ENCODE results near the gene RSPH9.
"Not testable (repeated sequence)": the region's sequence is repeated elsewhere in the genome, so short reads cannot be mapped to it uniquely, and the experiment has no call there.

The RSPH9 gene

DNA sequence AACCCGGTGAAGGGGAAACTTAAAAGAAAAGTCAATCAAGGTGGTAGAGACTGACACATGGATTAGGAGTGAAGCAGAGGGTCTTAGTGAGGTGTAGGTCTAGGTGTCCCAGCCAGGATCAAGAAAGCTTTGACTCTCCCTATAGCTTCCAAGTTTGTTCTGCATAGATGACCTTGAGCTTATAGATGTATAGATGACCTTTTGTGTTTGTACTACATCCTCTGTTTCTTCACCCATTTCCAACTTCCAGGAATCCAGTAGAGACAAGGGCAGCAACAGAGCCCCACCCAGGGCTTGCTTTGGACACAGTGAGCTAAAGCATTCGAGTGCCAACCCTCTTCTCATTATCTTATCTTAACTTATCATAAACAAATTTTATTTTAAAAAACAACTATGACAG is 44.6 kb downstream of the RSPH9 start:
- DNase-seq = no peak

GRCh38 chr6:43695215-43695966 is 50.6 kb downstream of the RSPH9 start:
- no peak for DNase-seq

DNA sequence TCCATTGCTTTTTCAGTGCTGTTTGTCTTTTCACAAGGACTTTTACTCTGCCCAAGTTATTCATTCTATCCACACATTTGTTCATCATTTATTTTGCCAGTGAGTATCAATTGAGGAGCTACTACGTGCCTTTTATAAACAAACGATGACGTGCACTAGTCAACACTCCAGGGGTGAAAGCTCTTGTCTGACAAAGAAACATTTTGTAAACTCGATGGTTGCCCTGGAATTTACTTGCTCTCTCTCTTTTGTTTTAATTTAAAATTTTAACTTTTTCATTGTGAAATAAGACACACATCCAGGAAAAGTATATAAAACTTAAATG is 51.1 kb downstream of the RSPH9 start:
- no peak for DNase-seq

- no peak for DNase-seq
Measured at GRCh38 chr6:43697421-43697820, 52.6 kb downstream of the RSPH9 start.

DNA sequence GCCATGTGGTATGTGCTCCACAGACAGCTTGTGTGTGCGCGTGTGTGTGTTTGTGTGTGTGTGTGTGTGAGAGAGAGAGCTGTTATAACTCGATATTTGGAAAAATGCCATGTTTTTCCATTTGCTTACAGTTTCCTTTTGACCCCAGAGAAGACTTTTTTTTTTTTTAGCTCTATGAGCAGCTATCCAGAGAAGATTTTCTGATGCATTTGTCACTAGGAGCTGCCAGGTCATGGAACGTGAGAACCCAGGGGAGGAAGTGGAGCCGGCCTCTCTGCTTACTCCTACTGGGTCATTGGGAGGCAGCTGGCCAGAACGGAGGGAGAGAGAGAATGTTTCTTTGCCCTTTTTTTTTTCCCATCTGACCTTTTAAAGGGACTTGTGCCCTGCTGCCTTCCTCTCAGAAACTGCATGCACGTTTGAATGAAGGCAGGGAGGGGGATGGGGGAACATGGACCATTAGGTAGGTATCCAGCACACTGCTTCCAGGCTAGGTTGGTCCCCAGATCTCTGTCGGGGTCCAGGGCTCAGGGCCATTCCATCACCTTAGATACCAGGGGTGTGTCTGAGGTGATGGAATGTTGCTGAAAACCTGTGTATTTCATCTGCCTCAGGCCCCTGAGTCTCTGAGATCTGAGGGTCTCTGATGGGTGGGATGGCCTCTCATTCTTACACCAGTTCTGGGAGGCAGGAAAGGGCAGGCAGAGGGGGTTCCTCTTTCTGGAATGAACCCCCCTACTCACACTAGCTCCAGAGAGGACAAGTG is 53.9 kb downstream of the RSPH9 start:
- DNase-seq = no peak

DNA sequence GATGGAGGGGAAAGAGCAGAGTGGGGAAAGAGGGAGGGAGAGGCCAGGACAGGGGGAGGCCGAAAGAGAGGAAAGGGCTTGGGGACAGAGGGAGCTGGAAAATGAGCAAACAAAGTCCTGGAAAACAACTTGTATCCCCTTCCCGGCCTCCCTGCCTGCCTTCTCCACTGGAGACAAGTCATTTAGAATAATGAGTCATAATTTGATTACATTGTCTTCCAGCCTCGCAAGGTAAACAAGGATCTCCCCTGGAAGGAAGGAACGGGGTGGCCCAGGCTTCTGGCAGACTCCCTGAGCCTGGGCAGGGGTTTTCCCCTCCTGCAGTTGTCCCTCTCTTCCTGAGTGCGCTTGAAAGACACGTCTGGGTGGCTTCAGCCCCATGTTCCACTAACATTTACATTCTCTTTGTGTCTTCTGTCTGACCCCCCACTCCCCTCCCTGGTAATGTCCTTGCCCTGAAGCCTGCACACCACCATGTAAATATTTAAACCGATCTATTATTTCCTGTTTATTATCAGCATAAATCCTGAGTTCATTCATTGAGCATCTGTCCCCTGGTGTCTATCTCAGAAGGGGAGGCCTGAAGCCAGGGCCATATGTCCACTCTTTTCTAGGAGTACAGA is 54.8 kb downstream of the RSPH9 start:
- DNase-seq = no peak

DNA sequence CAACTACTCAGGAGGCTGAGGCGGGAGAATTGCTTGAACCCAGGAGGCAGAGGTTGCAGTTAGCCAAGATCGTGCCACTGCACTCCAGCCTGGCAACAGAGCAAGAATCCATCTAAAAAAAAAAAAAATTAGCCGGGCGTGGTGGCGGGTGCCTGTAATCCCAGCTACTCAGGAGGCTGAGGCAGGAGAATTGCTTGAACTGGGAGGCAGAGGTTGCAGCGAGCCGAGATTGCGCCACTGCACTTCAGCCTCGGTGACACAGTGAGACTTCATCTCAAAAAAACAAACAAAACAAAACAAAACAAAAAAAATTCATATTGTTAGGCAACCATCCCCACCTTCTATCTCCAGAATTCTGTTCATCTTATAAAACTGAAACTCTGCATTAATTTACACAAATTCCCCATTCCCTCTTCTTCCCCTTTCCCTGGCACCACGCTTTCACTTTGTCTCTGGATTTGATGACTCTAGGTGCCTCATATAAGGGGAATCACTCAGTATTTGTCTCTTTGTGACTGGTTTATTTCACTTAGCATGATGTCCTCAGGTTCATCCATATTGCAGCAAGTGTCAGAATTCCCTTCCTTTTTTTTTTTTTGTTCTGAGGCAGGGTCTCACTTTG is 56.2 kb downstream of the RSPH9 start:
- not testable (repeated sequence) for DNase-seq

GRCh38 chr6:43702171-43702533 is 57.3 kb downstream of the RSPH9 start:
- no peak for DNase-seq

DNA sequence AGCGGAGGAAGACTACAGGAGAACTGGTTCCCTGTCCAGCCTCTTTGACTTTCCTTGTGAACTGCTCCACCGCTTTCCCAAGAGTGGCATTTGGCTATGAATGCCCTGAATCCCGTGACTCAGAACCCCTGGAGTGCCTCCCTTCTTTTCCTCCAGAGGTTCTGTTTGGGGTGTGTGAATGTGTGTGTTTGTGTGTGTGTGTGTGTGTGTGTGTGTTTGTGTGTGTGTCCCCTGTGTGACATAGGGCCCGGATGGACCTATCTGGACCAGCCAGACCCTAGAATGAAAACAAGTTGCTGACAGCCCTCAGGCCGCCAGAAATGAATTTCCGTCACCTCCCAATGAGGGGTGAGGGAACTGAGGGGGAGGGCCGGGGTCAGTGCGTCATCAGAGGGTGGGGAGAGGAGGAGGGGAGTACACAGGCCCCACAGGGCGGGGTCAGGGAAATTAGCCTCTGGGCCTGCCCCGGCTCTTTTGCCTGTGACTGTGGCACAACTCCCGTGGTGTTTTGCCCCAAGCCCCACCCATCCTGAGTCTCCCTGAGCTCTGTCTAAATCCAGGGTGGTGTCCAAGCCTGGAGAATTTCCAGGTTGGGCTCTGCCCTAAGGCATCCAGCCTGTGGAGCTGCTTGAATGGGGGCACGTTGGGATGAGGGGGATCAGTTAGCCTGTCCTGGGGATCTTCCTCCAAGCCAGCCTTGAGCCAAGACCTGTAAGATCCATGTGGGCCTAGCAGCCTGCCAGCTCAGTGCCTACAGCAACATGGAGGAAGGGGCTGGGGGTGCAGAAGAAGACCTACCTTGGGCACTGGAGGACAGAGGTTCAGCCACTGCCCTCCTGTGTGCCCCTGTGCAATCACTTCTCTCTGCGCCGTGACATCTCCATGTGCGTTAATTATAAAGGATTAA is 58.0 kb downstream of the RSPH9 start:
- no peak for DNase-seq

GRCh38 chr6:43703512-43704429 is 58.9 kb downstream of the RSPH9 start:
- no peak for DNase-seq

- peak; percentile 90 to 91 for DNase-seq
Measured at GRCh38 chr6:43705996-43706395, 61.2 kb downstream of the RSPH9 start.

- DNase-seq = no peak
Measured at GRCh38 chr6:43706788-43707187, 62.0 kb downstream of the RSPH9 start.

GRCh38 chr6:43707269-43707668 is 62.4 kb downstream of the RSPH9 start:
- no peak for DNase-seq

GRCh38 chr6:43707767-43708166 is 62.9 kb downstream of the RSPH9 start:
- no peak for DNase-seq

GRCh38 chr6:43708860-43709653 is 64.2 kb downstream of the RSPH9 start:
- peak; percentile 81 to 85 for DNase-seq

DNA sequence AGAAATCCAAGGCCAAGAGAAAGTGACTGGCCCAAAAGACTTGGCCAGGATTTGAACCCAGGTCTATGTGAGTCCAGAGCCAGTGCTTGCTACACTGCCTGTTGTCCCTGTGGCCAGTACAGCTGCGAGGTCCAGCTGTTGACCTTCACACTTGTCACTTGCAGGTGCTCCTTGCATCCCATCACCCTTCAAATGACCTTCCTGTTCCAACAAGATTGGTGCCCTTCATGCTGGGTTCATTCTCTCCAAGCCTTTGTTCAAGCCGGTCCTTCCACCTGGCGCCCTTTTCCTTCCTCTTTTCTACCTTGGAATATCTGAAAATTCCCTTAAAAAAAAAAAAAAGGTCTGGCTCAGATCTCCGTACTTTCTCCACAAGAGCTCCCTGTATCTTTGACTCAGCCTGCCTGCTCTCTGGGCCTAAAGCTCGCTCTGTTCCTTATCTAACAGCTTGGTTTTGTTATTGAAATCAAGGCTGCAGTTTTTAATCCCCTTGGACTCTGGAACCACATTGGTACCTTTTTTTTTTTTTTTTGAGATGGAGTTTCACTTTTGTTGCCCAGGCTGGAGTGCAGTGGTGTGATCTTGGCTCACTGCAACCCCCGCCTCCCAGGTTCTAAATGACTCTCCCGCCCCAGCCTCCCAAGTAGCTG is 64.9 kb downstream of the RSPH9 start:
- DNase-seq = no peak

DNA sequence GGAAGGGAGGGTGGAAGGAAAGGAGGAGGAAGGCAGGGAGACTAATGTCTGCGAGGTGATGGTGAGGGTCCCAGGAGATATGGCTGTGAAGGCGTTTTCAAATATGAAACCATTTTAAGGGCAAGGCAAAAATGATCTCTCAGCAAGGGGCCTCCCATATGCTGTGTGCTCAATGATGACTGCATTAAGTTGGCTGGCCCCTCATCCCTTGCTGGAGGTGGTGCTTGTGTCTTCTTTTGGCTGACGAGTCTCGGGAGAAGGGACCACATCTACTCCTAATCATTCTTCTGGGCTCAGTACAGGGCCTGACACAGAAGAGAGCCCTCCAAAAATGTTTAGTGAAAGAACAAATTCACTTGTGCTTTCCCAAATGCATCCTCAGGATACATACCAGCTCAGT is 65.7 kb downstream of the RSPH9 start:
- DNase-seq = no peak

DNA sequence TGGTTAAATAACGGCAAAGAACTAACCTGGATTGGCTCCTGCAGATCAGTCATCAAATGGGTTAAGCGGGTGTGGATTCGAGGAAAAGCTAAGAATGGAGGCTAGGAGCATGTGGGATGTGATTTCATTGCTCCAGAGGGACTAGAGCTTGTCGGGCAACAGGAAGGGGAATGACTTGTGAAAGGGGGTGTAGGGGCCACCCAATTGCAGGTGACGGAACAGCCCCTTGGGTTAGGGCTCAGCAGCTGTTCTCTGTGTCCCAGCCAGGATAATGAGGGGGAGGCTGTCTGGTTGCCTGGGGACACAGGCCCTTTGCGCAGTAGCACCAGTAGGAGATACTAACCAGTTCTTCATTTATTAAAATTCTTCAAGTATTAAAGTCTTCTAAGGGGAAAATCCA is 67.7 kb downstream of the RSPH9 start:
- no peak for DNase-seq

- no peak for DNase-seq
Measured at GRCh38 chr6:43713643-43714310, 68.9 kb downstream of the RSPH9 start.
